ENCODE data around the gene PUS3.
A peak's percentile ranks its signal among the peaks of the same experiment; 100 is the strongest.
"Not testable (repeated sequence)": the region's sequence is repeated elsewhere in the genome, so short reads cannot be mapped to it uniquely, and the experiment has no call there.

PUS3 gene

DNA sequence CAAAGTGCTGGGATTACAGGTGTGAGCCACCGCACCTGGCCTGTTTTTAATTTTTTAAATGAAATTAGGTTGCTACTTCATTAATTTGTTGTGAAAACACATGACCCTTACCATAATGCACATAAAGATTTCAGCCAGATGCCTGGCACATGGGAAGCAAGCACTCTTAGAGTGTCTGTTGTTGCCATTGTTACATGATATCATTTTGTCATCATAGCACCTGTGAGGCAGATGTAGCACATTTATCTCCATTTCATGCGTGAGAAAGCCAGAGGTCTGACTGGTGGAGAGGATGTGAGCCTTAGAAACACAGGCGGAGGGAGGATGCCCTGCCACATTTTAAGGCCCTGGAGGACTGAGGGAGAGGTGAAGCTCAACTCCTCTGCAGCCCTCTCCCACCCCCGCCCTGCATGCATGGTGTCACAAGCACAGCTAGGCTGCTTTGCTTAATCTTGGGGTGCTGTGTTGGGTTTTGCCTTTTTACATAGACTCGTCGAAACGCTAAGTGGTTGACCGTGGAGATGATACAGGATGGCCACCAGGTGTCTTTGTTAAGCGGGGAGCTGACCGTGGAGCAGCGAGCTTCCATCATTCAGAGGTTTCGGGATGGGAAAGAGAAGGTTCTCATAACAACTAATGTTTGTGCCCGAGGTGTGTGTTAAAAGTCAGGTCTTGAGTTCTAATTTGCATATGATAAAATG is 15.3 kb upstream of the PUS3 start:
- DNase-seq (ENCODE audit: low read depth), result no peak

GRCh38 chr11:125916683-125917347 is 13.8 kb upstream of the PUS3 start:
- no peak for DNase-seq (ENCODE audit: low read depth)

DNA sequence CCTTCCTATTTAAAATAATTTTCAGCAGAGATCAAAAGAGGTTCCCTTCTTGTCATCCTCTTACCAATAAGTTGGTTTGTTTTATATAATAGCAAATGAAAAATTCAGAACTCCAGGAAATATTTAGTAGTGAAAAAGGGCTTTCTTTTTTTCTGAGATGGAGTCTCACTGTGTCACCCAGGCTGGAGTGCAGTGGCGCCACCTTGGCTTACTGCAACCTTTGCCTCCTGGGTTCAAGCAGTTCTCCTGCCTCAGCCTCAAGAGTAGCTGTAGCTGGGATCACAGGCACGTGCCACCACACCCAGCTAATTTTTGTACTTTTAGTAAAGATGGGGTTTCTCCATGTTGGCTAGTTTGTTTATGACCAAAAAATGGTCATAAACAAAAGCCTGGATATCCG is 11.6 kb upstream of the PUS3 start:
- not testable (repeated sequence) for DNase-seq (ENCODE audit: low read depth)

DNA sequence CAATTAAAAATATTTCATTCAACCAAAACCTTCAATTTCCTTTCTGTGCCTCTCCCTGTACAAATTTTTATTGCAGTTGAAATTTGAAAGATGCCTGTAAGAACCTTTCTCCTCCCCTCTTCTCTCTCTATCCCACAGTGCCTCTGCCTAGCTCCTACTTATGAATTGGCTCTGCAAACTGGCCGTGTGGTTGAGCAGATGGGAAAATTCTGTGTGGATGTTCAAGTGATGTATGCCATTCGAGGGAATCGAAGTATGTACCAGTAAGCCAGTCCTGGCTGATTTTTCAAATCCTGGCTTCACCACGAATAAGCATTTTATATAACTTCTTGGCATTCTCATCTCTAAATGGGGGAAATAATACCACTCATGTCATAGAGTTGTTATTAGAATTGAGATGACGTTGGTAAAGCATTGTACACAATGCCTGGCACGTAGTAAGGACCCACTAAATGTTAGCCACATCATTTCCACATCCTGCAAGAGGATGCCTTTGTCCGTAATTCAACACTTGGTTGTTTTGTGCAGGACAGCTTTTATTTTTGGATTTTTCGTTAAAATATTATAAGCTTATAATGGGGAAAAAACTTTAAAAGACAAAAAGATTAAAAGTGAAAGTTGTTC is 7.3 kb upstream of the PUS3 start:
- DNase-seq (ENCODE audit: low read depth), result no peak

DNA sequence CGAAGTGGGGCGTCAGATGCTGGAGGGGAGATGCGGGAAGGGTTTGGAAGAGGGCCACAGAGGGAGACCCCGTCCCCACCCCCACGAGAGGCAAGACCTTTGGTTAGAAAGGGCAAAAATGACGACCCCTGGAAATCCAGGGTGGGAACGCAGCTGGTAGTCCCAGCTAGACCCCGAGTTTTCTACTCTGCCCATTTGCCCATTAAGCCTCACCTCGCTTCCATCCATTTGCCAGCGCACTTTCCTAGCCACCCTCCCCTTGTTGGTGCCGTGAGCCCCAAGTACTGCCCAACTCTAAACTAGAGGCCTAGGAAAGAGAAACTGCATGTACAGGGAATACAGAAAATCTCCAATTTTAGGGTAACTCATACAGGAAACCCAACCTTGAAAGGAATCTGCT is 1.7 kb upstream of the PUS3 start:
- no peak for DNase-seq (ENCODE audit: low read depth)

DNA sequence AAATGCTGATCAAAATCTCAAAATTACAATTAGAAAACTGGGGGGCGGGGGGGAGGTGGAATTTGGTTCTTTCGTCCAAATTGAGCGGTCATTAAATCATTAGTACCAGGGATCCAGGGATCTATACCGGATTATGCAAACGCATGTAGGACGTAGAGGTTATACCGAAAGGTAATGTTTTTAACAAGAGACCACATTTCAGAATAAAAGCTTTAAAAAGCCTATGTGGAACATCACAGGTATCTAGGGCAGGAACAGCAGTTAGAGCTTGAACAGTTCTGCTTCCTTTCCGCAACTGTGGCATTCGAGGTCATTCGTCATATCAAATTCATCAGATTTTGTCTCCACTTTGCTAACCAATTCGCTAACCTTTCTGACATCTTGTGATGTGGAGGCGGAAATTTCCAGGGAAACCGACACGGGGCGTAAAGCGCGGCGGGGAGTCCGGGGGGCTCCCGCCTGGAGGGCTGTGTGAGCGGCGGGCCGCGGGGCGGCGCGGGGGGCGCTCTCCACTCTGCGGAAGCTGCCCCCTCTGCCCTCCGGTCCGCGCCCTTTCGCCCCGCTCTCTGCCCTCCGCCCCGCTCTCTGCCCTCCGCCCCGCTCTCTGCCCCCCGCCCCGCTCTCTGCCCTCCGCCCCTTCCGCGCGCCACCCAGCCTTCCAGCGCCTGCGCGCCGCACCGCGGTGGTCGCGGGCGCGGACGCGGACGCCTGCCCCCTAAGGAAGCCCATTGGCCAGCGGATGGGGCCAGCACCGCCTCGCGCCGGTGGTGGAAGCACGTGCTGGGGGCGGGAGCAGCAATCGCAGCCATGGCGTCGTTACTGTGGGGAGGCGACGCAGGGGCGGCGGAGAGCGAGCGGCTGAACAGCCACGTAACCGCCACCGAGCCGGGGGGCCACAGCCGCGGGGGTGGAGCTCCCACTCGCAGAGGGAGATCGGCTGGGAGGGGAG is 979 bp upstream of the PUS3 start, which contains the start of gene DDX25:
TSS of gene DDX25 (plus strand) at position 798 of the 949 bp plus-strand sequence. CDS start at position 808, 10 bp downstream.
- no peak for DNase-seq (ENCODE audit: low read depth)

- DNase-seq (ENCODE audit: low read depth), result no peak
Observed at GRCh38 chr11:125902277-125902926, 604 bp downstream of the PUS3 start.

DNA sequence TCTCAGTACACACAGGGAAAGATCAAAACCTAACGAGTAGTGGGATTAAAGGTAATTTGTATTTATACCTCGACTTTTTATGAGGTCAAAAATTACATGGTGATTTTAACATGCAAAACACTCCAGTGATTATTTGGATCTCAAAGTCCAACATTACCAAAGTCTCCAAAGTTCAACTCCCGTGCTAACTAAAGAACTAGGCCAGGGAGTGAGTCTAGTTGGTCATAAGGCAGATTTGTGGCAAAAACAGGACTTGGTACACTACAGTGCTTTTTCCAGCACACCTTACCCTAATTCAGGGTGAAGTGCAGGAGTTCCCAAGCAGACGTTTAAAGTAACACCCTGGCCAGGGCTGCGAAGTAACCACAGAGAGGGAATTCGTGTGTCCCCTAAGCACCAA is 1.1 kb downstream of the PUS3 start:
- no peak for DNase-seq (ENCODE audit: low read depth)

DNA sequence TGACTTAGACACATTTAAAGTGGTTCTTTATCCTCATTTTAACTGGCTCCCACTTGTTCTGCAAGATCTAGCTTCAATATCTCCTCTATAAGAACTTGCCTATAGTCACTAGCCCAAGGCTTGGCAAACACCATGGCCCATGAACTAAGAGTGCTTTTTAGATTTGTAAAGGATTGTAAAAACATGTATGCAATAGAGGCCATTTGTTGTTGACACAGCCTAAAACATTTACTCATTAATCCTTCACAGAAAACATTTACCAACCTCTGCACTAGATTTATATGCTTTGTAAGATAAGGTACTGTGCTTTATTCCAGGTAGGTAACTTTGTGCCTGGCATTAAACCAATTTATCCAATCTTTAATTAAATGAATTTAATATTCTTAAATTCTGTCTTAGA is 10.0 kb downstream of the PUS3 start:
- DNase-seq (ENCODE audit: low read depth), result no peak

DNA sequence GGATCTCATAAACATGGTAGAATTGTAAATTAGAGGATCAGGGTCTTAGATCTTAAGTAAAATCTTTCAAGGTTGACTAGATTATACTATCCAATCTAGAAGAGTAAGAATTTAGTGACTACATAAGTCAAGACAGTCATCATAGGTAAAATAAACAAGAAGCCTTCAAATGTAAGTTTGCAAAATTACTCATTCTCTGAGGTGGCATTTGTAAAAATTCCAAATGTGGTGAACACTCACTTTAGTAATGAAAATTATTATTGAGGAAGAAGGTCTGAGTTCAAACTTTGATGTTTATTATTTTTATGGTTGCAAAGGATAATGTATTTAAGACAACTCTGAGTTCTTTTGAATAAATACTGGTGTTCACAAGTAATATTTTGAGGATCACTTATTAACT is 10.9 kb downstream of the PUS3 start:
- DNase-seq (ENCODE audit: low read depth), result no peak

- no peak for DNase-seq (ENCODE audit: low read depth)
Observed at GRCh38 chr11:125890447-125891100, 12.4 kb downstream of the PUS3 start.

DNA sequence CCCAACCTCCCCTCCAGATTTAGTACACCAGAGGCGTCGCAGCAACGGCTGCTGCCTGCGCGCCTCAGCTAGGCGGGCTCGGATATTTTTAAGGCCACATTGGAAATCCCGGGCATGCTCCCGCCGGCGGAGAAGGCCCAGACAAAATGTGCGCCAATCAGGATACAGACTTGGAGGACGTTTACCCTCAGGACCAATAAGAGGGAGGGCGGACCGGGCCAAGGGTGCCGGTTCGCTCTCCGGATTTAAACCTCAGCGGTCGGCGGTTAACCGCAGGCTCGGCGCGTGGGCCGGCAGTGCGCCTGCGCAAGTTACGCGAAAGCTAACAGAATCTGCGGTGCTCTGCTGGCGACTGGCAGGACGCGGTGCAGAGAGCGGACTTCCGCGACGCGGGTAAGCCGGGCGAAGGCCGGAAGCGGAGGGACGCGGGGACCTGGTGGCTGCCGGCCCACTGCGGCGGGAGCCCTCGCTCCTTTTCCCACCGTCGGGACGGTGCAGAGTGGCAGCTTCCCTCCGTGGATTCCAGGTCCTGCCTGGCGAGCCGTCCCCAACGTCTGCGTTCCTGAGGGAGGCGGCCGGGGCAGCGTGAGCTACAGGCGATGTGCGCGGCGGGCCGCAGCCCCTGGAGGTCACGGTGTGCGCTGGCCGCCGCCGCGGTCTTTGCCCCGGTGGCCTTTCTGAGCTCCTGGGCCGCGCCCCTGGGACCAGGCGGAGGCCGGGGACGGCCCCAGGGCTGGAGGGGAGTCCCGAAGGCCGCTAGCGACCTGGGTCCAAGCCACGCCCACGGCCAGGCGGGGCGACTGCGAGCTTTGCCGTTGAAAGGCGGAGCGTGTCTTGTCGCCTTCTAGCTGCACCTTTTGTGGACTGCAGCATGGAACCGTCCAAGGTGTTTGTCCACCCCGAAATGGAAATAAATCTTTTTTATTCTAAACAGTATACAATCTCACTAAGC is 15.4 kb downstream of the PUS3 start, which contains the start of gene HYLS1:
TSS of gene HYLS1 (plus strand) at position 296 of the 952 bp plus-strand sequence. CDS start 11,701 bp downstream, outside the sequence.
- DNase-seq (ENCODE audit: low read depth), result peak; percentile 89

DNA sequence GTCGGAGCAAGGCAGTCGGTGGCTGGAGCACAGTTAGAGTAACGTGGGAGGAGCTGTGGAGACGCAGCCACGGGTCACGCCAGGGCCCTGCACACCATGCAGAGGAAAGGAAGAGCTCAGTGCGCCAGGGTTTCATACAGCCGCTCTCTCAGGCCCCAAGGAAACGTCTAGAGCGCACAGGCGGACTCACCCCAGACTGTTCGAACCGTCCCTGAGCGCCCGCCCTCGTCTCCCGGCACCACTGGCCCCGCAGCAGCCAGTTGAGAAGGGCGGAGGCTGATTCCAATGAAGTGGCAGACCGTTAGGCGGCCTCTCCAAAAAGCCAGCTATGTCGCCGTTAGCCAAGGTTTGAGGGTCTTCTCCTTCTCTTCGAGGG is 16.0 kb downstream of the PUS3 start:
- DNase-seq (ENCODE audit: low read depth), result no peak

GRCh38 chr11:125883375-125883774 is 19.6 kb downstream of the PUS3 start:
- DNase-seq (ENCODE audit: low read depth), result no peak

DNA sequence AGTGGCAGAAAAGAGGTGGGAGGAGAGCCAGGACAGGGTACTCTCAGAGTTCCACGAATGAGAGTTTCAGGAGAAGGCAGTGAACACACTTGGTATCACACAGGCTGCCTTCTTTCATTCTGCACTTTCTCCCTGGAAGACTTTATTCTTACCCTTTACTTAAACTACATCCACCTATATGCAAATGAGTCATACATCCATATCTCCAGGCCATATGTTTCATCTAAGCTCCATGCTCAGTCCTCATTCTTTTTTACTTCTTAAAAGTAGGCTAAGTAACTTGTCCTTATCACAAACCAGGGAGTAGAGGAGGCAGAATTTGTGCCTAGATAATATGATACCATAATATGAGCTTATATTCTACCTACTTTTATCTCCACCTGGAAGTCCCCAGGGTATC is 21.7 kb downstream of the PUS3 start:
- no peak for DNase-seq (ENCODE audit: low read depth)

GRCh38 chr11:125874556-125875124 is 28.4 kb downstream of the PUS3 start:
- no peak for DNase-seq (ENCODE audit: low read depth)

- no peak for DNase-seq (ENCODE audit: low read depth)
Observed at GRCh38 chr11:125873881-125874555, 29.0 kb downstream of the PUS3 start.

GRCh38 chr11:125872138-125872491 is 30.9 kb downstream of the PUS3 start:
- no peak for DNase-seq (ENCODE audit: low read depth)

All from activated gamma-delta T cell treated with anti-CD3 and anti-CD28 coated beads, Interleukin-2, amount 50 U/mL, for 16 hours (primary cell).